ENCODE measurements around the gene DNAH2. TPM values are rescaled to one million over a fixed set of nuclear protein-coding genes. Genes with fewer than 3 reads are reported as not detected.

Gene DNAH2
- total and polyA plus RNA-seq, 9 of the 15 experiments (the other 6 are each of a cell fraction or from before 2014, with no cell fraction given): 0.03 TPM; not detected in 8

DNA sequence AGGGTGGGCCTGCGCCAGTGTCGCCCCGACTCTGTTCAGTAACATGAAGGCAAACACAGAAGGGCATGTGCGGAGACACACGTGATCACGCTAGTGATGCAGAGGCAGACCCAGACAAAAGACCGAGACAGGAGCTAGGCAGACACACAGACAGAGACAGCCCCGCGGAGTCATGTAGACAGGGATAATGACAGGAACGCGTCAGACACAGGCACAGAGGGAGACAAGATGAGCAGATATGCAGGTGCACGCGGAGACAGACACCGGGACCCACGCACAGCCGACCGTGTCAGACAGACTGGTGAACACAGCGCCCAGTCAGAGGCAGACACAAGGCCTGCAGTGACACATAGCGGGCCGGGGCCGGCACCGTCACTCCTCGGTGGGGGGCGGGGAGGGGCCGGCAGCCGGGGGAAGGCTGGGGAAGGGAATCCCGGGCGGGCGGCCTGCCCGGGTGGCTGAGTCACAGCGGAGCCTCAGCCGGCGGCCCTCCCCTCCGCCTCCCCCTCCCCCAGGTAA is 123.9 kb downstream of the DNAH2 start (continued):
- TF ChIP-seq, protein P1, sequence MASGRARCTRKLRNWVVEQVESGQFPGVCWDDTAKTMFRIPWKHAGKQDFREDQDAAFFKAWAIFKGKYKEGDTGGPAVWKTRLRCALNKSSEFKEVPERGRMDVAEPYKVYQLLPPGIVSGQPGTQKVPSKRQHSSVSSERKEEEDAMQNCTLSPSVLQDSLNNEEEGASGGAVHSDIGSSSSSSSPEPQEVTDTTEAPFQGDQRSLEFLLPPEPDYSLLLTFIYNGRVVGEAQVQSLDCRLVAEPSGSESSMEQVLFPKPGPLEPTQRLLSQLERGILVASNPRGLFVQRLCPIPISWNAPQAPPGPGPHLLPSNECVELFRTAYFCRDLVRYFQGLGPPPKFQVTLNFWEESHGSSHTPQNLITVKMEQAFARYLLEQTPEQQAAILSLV (tag; IDR thresholded peaks at IDR 0.05): no peak
- TF ChIP-seq, protein P2, sequence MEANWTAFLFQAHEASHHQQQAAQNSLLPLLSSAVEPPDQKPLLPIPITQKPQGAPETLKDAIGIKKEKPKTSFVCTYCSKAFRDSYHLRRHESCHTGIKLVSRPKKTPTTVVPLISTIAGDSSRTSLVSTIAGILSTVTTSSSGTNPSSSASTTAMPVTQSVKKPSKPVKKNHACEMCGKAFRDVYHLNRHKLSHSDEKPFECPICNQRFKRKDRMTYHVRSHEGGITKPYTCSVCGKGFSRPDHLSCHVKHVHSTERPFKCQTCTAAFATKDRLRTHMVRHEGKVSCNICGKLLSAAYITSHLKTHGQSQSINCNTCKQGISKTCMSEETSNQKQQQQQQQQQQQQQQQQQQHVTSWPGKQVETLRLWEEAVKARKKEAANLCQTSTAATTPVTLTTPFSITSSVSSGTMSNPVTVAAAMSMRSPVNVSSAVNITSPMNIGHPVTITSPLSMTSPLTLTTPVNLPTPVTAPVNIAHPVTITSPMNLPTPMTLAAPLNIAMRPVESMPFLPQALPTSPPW (CRISPR knock-in tag; IDR thresholded peaks at IDR 0.05): peak; percentile 91
- TF ChIP-seq MTF1 (CRISPR knock-in tag; IDR thresholded peaks at IDR 0.05; ENCODE audit: borderline replicate concordance) (no peak), ZNF384 (IDR thresholded peaks at IDR 0.05; ENCODE audit: low read depth, low read length) (no peak), MCM7 (IDR thresholded peaks at IDR 0.05) (no peak), TFAM (CRISPR knock-in tag; conservative IDR thresholded peaks at IDR 0.05) (no peak), ZBTB8A (IDR thresholded peaks at IDR 0.05; ENCODE audit: partially characterized antibody) (no peak), FOXM1 (IDR thresholded peaks at IDR 0.05; ENCODE audit: low read depth) (no peak), FOXM1 (CRISPR knock-in tag; IDR thresholded peaks at IDR 0.05; ENCODE audit: low read depth) (no peak)
- TF ChIP-seq, protein P3, sequence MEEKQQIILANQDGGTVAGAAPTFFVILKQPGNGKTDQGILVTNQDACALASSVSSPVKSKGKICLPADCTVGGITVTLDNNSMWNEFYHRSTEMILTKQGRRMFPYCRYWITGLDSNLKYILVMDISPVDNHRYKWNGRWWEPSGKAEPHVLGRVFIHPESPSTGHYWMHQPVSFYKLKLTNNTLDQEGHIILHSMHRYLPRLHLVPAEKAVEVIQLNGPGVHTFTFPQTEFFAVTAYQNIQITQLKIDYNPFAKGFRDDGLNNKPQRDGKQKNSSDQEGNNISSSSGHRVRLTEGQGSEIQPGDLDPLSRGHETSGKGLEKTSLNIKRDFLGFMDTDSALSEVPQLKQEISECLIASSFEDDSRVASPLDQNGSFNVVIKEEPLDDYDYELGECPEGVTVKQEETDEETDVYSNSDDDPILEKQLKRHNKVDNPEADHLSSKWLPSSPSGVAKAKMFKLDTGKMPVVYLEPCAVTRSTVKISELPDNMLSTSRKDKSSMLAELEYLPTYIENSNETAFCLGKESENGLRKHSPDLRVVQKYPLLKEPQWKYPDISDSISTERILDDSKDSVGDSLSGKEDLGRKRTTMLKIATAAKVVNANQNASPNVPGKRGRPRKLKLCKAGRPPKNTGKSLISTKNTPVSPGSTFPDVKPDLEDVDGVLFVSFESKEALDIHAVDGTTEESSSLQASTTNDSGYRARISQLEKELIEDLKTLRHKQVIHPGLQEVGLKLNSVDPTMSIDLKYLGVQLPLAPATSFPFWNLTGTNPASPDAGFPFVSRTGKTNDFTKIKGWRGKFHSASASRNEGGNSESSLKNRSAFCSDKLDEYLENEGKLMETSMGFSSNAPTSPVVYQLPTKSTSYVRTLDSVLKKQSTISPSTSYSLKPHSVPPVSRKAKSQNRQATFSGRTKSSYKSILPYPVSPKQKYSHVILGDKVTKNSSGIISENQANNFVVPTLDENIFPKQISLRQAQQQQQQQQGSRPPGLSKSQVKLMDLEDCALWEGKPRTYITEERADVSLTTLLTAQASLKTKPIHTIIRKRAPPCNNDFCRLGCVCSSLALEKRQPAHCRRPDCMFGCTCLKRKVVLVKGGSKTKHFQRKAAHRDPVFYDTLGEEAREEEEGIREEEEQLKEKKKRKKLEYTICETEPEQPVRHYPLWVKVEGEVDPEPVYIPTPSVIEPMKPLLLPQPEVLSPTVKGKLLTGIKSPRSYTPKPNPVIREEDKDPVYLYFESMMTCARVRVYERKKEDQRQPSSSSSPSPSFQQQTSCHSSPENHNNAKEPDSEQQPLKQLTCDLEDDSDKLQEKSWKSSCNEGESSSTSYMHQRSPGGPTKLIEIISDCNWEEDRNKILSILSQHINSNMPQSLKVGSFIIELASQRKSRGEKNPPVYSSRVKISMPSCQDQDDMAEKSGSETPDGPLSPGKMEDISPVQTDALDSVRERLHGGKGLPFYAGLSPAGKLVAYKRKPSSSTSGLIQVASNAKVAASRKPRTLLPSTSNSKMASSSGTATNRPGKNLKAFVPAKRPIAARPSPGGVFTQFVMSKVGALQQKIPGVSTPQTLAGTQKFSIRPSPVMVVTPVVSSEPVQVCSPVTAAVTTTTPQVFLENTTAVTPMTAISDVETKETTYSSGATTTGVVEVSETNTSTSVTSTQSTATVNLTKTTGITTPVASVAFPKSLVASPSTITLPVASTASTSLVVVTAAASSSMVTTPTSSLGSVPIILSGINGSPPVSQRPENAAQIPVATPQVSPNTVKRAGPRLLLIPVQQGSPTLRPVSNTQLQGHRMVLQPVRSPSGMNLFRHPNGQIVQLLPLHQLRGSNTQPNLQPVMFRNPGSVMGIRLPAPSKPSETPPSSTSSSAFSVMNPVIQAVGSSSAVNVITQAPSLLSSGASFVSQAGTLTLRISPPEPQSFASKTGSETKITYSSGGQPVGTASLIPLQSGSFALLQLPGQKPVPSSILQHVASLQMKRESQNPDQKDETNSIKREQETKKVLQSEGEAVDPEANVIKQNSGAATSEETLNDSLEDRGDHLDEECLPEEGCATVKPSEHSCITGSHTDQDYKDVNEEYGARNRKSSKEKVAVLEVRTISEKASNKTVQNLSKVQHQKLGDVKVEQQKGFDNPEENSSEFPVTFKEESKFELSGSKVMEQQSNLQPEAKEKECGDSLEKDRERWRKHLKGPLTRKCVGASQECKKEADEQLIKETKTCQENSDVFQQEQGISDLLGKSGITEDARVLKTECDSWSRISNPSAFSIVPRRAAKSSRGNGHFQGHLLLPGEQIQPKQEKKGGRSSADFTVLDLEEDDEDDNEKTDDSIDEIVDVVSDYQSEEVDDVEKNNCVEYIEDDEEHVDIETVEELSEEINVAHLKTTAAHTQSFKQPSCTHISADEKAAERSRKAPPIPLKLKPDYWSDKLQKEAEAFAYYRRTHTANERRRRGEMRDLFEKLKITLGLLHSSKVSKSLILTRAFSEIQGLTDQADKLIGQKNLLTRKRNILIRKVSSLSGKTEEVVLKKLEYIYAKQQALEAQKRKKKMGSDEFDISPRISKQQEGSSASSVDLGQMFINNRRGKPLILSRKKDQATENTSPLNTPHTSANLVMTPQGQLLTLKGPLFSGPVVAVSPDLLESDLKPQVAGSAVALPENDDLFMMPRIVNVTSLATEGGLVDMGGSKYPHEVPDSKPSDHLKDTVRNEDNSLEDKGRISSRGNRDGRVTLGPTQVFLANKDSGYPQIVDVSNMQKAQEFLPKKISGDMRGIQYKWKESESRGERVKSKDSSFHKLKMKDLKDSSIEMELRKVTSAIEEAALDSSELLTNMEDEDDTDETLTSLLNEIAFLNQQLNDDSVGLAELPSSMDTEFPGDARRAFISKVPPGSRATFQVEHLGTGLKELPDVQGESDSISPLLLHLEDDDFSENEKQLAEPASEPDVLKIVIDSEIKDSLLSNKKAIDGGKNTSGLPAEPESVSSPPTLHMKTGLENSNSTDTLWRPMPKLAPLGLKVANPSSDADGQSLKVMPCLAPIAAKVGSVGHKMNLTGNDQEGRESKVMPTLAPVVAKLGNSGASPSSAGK (IDR thresholded peaks at IDR 0.05): peak; percentile 65; the same call in 1 of the 2 replicates
- TF ChIP-seq, protein P4, sequence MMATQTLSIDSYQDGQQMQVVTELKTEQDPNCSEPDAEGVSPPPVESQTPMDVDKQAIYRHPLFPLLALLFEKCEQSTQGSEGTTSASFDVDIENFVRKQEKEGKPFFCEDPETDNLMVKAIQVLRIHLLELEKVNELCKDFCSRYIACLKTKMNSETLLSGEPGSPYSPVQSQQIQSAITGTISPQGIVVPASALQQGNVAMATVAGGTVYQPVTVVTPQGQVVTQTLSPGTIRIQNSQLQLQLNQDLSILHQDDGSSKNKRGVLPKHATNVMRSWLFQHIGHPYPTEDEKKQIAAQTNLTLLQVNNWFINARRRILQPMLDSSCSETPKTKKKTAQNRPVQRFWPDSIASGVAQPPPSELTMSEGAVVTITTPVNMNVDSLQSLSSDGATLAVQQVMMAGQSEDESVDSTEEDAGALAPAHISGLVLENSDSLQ (IDR thresholded peaks at IDR 0.05): peak; percentile 63
- TF ChIP-seq, protein P5, sequence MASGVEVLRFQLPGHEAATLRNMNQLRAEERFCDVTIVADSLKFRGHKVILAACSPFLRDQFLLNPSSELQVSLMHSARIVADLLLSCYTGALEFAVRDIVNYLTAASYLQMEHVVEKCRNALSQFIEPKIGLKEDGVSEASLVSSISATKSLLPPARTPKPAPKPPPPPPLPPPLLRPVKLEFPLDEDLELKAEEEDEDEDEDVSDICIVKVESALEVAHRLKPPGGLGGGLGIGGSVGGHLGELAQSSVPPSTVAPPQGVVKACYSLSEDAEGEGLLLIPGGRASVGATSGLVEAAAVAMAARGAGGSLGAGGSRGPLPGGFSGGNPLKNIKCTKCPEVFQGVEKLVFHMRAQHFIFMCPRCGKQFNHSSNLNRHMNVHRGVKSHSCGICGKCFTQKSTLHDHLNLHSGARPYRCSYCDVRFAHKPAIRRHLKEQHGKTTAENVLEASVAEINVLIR (CRISPR knock-in tag; IDR thresholded peaks at IDR 0.05): no peak

Data from K562 (cell line).